ENCODE measurements around the gene DTNBP1.
"Not testable (repeated sequence)": the region's sequence is repeated elsewhere in the genome, so short reads cannot be mapped to it uniquely, and the experiment has no call there.

The DTNBP1 gene

GRCh38 chr6:15556711-15557110 is 106.1 kb downstream of the DTNBP1 start:
- no peak for DNase-seq (ENCODE audit: low read depth)

- no peak for DNase-seq (ENCODE audit: low read depth)
Observed at GRCh38 chr6:15555101-15556038, 107.5 kb downstream of the DTNBP1 start.

- DNase-seq (ENCODE audit: low read depth): no peak
Observed at GRCh38 chr6:15554728-15555100, 108.1 kb downstream of the DTNBP1 start.

GRCh38 chr6:15553736-15554294 is 109.0 kb downstream of the DTNBP1 start:
- no peak for DNase-seq (ENCODE audit: low read depth)

- DNase-seq (ENCODE audit: low read depth): no peak
Observed at GRCh38 chr6:15553031-15553430, 109.8 kb downstream of the DTNBP1 start.

- no peak for DNase-seq (ENCODE audit: low read depth)
Observed at GRCh38 chr6:15551798-15552197, 111.0 kb downstream of the DTNBP1 start.

- DNase-seq (ENCODE audit: low read depth): no peak
Observed at GRCh38 chr6:15551262-15551661, 111.6 kb downstream of the DTNBP1 start.

- no peak for DNase-seq (ENCODE audit: low read depth)
Observed at GRCh38 chr6:15550546-15551123, 112.2 kb downstream of the DTNBP1 start.

GRCh38 chr6:15549371-15549770 is 113.5 kb downstream of the DTNBP1 start:
- DNase-seq (ENCODE audit: low read depth): no peak

GRCh38 chr6:15547400-15547799 is 115.4 kb downstream of the DTNBP1 start:
- DNase-seq (ENCODE audit: low read depth): no peak

- no peak for DNase-seq (ENCODE audit: low read depth)
Observed at GRCh38 chr6:15546591-15546990, 116.2 kb downstream of the DTNBP1 start.

- no peak for DNase-seq (ENCODE audit: low read depth)
Observed at GRCh38 chr6:15544321-15544900, 118.4 kb downstream of the DTNBP1 start.

- DNase-seq (ENCODE audit: low read depth): not testable (repeated sequence)
Observed at GRCh38 chr6:15543332-15543917, 119.4 kb downstream of the DTNBP1 start.

GRCh38 chr6:15539722-15540270 is 123.0 kb downstream of the DTNBP1 start:
- DNase-seq (ENCODE audit: low read depth): no peak

- no peak for DNase-seq (ENCODE audit: low read depth)
Observed at GRCh38 chr6:15538766-15539495, 123.9 kb downstream of the DTNBP1 start.

- DNase-seq (ENCODE audit: low read depth): no peak
Observed at GRCh38 chr6:15538106-15538505, 124.7 kb downstream of the DTNBP1 start.

- no peak for DNase-seq (ENCODE audit: low read depth)
Observed at GRCh38 chr6:15536198-15536955, 126.5 kb downstream of the DTNBP1 start.

GRCh38 chr6:15535495-15536197 is 127.2 kb downstream of the DTNBP1 start:
- no peak for DNase-seq (ENCODE audit: low read depth)

GRCh38 chr6:15534974-15535373 is 127.9 kb downstream of the DTNBP1 start:
- no peak for DNase-seq (ENCODE audit: low read depth)
